Colonic mucosa (tissue), 4 donors: ENCODE data around the gene MAPK8IP1. TPM values are rescaled to one million over a fixed set of nuclear protein-coding genes. Genes with fewer than 3 reads are reported as not detected.

ENCODE experiments used
- DNase-seq: peaks from one replicate; pipeline ENCODE4 v3.0.0-alpha.2; 2020
- H3K27ac ChIP-seq: fragments of 200-600 bp; one replicate; pipeline ENCODE4 v1.8.0; 2021
- H3K27me3 ChIP-seq: fragments of 200-600 bp; one replicate; pipeline ENCODE4 v1.8.0; 2021
- H3K36me3 ChIP-seq: fragments of 200-600 bp; one replicate; pipeline ENCODE4 v1.8.0; 2021
- H3K4me1 ChIP-seq: fragments of 200-600 bp; one replicate; pipeline ENCODE4 v1.8.0; 2021; ENCODE audit warnings: mild to moderate bottlenecking
- H3K4me3 ChIP-seq: fragments of 200-600 bp; one replicate; pipeline ENCODE4 v1.8.0; 2021
- H3K9ac ChIP-seq, 2 donors: one replicate each; pipeline ENCODE4 v1.7.0; 2013; ENCODE audit warnings: control low read depth in 2 of 2, low read depth in 2 of 2, low read length in 2 of 2
- H3K9me3 ChIP-seq: fragments of 200-600 bp; one replicate; pipeline ENCODE4 v1.8.0; 2021
- intact Hi-C: fragments of 100-400 bp; cut with DNase I; formaldehyde crosslinking; loops from one replicate; pipeline ENCODE4 v1.14.1; 2022
- total RNA-seq, 2 donors: library from RNA; stranded (reverse); fragmentation: NEBNext Ultra II Directional in 1 of 2; extraction: Animal tissue kit (Norgen Biotek cat#: 25700) in 1 of 2; gene quantifications; one replicate each; pipeline ENCODE4 v1.2.1, GENCODE V29; 2021
- TF ChIP-seq, protein P1 (sequence below): fragments of 200-600 bp; IDR thresholded peaks from one replicate; pipeline ENCODE4 v1.8.0; 2022; ENCODE audit warnings: antibody characterized with exemption, mild to moderate bottlenecking
- donor health status: healthy.
- donor health status: DM: no; HTN: no; CAD: no.
- donor health status: DM: no; HTN: no; CAD: no.

The MAPK8IP1 gene
- total RNA-seq, 2 donors from 2014 or later = 2.4 to 3.6 TPM

DNA sequence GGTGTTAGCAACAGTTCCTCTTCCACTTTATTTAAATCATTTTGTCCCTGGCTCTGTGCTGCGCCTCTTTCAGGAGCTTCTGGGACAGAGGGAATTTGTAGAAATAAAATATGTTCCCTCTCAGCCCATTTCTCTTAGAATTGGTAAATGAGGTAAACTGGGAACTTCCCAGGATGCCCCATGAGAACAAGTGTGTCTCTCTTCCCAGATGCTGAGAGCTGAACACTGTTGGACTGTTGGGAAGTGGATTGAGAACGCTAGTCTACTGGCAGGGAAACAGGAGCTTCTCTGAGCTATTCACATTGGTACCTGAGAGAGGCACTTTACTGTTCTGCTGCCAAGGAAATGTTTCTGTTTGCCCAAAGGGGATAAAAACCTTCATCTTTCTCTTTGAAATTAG, 34.2 kb upstream of the MAPK8IP1 start:
- H3K4me3 ChIP-seq = no peak overlapping the region
- TF ChIP-seq, protein P1, sequence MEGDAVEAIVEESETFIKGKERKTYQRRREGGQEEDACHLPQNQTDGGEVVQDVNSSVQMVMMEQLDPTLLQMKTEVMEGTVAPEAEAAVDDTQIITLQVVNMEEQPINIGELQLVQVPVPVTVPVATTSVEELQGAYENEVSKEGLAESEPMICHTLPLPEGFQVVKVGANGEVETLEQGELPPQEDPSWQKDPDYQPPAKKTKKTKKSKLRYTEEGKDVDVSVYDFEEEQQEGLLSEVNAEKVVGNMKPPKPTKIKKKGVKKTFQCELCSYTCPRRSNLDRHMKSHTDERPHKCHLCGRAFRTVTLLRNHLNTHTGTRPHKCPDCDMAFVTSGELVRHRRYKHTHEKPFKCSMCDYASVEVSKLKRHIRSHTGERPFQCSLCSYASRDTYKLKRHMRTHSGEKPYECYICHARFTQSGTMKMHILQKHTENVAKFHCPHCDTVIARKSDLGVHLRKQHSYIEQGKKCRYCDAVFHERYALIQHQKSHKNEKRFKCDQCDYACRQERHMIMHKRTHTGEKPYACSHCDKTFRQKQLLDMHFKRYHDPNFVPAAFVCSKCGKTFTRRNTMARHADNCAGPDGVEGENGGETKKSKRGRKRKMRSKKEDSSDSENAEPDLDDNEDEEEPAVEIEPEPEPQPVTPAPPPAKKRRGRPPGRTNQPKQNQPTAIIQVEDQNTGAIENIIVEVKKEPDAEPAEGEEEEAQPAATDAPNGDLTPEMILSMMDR = no peak
- no peaks in the 10 kb centered on the region for H3K9me3 ChIP-seq
- no peak for DNase-seq
- intact Hi-C loops = no loop called here
- no peaks in the 10 kb centered on the region for H3K4me1 ChIP-seq
- H3K9ac ChIP-seq = no peak overlapping the region
- no peaks in the 10 kb centered on the region for H3K27me3 ChIP-seq
- H3K27ac ChIP-seq = no peak overlapping the region
- H3K36me3 ChIP-seq = no peaks in the 10 kb centered on the region

DNA sequence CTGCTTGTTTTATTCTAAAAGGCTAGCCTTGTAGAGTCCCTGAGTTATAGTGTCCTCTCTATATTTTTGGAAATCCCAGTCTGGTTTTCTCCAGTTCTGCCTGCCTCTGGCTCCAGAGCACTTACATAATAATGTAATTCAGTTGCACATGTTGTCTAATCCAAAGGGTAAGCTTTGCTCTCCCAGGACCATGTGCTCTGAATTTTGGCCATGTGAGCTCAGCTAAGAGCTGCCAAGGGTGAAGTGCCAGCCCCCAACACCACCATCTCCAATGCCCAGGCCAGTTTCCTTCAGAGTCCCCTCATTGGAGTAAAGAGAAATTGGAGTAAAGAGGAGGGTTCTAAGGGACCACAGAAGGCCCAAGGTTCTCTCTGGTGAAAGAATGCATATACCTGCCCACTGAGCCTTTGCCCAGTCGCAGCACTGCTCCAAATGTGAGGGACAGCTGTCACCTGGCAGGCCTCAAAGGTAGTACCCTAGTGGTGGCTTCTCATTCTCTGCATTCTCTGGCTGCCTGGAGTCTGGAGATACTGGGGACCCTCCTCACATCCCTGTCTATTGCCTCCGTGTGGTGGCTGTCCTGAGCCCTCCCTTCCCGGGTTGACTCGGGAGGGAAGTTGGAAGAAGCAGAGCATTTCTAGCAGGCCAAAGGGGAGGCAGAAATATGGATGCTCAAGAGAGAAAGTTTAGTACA, 33.3 kb upstream of the MAPK8IP1 start:
- intact Hi-C loops = no loop called here
- Histone ChIP-seq H3K36me3 (no peaks in the 10 kb centered on the region), H3K9me3 (no peaks in the 10 kb centered on the region), H3K27ac (no peak overlapping the region), H3K4me3 (no peak overlapping the region), H3K4me1 (no peaks in the 10 kb centered on the region), H3K9ac (peak overlapping the region in 1 of 2 donors; percentile 41), H3K27me3 (no peaks in the 10 kb centered on the region)
- TF ChIP-seq, protein P1 = no peak
- DNase-seq = no peak

DNA sequence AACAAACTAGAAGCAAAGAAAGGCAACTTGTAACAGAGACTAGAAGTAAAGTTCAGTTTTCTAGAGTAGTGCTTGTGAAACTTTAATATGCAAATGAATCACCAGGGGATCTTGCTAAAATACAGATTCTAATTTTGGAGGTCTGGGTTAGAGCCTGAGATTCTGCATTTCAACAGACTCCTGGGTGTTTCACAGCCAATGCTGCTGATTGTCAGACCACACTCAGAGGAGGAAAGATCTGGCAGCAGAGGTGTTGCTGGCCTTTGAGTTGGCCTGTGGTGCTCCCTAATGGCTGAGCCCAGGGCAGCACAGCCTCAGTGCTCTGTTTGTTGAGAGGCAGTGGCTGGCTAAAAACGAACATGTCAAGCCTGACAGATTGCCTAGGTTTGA, 32.7 kb upstream of the MAPK8IP1 start:
- intact Hi-C loops = no loop called here
- no peak overlapping the region for H3K9ac ChIP-seq
- H3K9me3 ChIP-seq = no peaks in the 10 kb centered on the region
- no peaks in the 10 kb centered on the region for H3K36me3 ChIP-seq
- no peak overlapping the region for H3K27ac ChIP-seq
- peaks cover 5% of the 10 kb centered on the region for H3K4me1 ChIP-seq
- TF ChIP-seq, protein P1 = no peak
- DNase-seq = no peak
- no peaks in the 10 kb centered on the region for H3K27me3 ChIP-seq
- H3K4me3 ChIP-seq = no peak overlapping the region

DNA sequence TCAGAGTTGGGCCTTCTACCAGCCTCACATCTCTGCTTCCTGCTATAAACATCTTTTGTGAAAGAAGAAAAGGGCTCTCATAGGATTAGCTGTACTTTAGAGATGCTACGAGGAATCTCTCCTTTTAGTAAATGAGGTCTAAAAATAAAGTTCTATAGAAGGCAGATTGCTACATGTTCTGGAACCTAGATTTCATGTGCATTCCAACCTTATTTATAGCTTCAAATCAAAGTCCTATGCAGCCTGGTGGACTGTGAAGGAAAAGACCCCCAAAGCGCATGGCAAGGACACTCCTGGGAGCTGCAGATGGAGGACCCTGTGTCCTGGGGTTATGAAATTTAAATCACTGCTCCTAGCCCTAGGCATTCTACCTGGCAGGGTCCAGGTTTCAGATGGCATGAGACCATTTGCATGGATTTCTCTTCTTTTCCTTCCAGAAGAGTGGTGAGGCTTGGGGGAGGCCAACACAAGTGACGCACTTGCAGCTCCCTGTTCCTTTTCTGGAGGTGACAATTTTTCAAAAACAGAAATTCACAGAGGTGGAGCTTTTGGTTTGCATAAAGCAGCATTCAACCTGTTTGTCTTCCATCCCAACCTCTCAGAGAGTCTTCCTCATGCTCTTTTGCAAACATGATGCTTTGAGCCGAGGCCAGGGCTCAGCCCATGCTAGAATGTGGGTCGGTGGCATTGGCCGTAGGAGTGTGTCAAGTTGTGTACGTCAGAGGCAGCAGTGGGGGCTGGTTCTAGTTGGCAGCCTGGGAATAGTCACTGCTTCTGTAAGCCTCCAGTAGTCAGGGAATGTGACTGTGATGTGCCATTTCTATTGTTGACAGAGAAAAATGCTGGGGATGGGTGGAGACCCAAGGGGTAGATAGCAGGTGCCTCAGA, 31.9 kb upstream of the MAPK8IP1 start:
- DNase-seq = no peak
- TF ChIP-seq, protein P1 = no peak
- Histone ChIP-seq H3K27me3 (no peaks in the 10 kb centered on the region), H3K36me3 (no peaks in the 10 kb centered on the region), H3K4me3 (no peak overlapping the region), H3K4me1 (peaks cover 6% of the 10 kb centered on the region), H3K9me3 (no peaks in the 10 kb centered on the region), H3K9ac (no peak overlapping the region), H3K27ac (no peak overlapping the region)
- intact Hi-C loops = no loop called here

DNA sequence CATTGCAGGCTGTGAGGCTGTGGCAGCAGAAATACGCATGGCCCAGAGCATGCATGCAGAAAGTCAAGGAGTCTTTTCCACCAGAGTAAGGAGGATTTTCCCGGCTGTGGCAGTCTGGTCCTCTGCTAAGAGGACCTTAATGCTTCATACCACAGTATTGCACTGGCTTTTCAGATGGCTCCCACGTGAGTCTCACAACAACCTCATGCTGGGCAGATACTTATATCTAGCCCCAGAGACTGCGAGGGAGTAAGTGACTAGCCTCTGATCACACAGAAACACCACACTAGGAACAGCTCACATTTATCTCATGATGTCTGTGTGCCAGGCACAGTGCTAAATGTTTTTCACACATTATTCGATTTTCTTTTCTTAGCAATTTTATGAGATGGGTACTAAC, 30.1 kb upstream of the MAPK8IP1 start:
- Histone ChIP-seq H3K4me1 (peaks cover 6% of the 10 kb centered on the region), H3K27me3 (no peaks in the 10 kb centered on the region), H3K27ac (peak overlapping the region; percentile 51), H3K9ac (no peak overlapping the region), H3K36me3 (no peaks in the 10 kb centered on the region), H3K9me3 (no peaks in the 10 kb centered on the region), H3K4me3 (no peak overlapping the region)
- no peak for DNase-seq
- intact Hi-C loops = no loop called here
- TF ChIP-seq, protein P1 = no peak
